B cell (primary cell): ENCODE measurements around the gene TMOD2.

Experiments used
- EZH2 ChIP-seq: IDR thresholded peaks from 2 replicates; pipeline ENCODE4 v1.6.1; 2012; ENCODE audit warnings: borderline replicate concordance, low read depth, mild to moderate bottlenecking, moderate library complexity, low read length; ENCODE audit not compliant: insufficient read depth, poor library complexity, severe bottlenecking
- TF ChIP-seq, protein P1 (sequence below): fragments of 200-600 bp; IDR thresholded peaks from one replicate; pipeline ENCODE4 v1.8.0; 2022; ENCODE audit warnings: antibody characterized with exemption, mild to moderate bottlenecking

DNA sequence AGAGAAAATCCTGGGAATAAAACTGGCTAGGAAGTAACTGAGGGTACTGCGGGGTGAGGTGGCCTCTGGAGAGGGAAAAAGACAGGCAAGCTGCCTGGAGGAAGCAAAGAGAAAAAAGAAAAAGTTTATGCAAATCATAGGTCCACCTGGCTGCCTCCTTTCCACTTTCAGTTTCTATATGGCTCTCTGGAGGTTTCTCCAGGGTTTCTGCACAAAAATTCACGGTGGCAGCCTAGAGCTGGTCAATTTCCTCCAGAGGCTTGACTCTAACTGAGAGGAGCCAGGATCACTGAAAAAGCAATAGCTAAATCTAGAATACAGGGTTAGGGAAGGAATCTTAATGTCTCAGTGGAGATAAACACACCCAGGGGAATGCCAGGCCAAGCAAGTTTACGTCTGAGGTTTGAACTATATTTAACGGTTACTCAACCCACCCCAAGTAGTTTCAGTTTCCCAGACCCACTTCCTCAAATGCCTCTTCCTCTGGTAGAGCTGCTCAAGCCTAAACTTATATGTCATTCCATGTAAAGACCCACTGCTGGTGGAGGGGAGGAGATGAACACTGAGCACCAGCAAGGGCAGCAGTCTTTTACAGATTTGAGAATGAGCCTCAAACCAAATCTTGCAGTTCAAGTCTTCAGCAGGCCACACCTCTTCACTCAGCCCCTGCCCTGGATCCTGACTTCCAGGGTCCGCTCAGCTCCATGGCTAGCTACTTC is 19.7 kb upstream of the TMOD2 start:
- TF ChIP-seq, protein P1, sequence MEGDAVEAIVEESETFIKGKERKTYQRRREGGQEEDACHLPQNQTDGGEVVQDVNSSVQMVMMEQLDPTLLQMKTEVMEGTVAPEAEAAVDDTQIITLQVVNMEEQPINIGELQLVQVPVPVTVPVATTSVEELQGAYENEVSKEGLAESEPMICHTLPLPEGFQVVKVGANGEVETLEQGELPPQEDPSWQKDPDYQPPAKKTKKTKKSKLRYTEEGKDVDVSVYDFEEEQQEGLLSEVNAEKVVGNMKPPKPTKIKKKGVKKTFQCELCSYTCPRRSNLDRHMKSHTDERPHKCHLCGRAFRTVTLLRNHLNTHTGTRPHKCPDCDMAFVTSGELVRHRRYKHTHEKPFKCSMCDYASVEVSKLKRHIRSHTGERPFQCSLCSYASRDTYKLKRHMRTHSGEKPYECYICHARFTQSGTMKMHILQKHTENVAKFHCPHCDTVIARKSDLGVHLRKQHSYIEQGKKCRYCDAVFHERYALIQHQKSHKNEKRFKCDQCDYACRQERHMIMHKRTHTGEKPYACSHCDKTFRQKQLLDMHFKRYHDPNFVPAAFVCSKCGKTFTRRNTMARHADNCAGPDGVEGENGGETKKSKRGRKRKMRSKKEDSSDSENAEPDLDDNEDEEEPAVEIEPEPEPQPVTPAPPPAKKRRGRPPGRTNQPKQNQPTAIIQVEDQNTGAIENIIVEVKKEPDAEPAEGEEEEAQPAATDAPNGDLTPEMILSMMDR: no peak
- TF ChIP-seq EZH2: no peak
